Loucy (cell line): ENCODE results near the gene B4GALT2.

ENCODE experiments used
- H2AFZ ChIP-seq: fragments of 200-600 bp; sonication (generic); 2 replicates; pipeline ENCODE4 v1.6.0; 2016; ENCODE audit warnings: antibody characterized with exemption, mild to moderate bottlenecking, low read length, moderate library complexity
- H3F3A ChIP-seq: fragments of 200-600 bp; 2 replicates; pipeline ENCODE4 v1.6.0; 2016; ENCODE audit warnings: antibody characterized with exemption, low read depth, mild to moderate bottlenecking
- H3K27me3 ChIP-seq: fragments of 200-600 bp; sonication (generic); 2 replicates; pipeline ENCODE4 v1.6.1; 2014; ENCODE audit warnings: low read length, mild to moderate bottlenecking; ENCODE audit not compliant: insufficient read depth, poor library complexity, severe bottlenecking
- H3K36me3 ChIP-seq: fragments of 200-600 bp; sonication (generic); 2 replicates; pipeline ENCODE4 v1.6.1; 2016; ENCODE audit warnings: low read length; ENCODE audit not compliant: insufficient read depth
- H3K4me1 ChIP-seq: fragments of 200-600 bp; sonication (generic); 2 replicates; pipeline ENCODE4 v1.5.1; 2014; ENCODE audit warnings: low read length, mild to moderate bottlenecking; ENCODE audit not compliant: insufficient read depth, poor library complexity, severe bottlenecking
- H3K4me2 ChIP-seq: fragments of 200-600 bp; sonication (generic); 2 replicates; pipeline ENCODE4 v1.6.0; 2014; ENCODE audit warnings: antibody characterized with exemption, low read length, low read depth, mild to moderate bottlenecking; ENCODE audit not compliant: poor library complexity, severe bottlenecking
- H3K4me3 ChIP-seq: fragments of 200-600 bp; sonication (generic); 2 replicates; pipeline ENCODE4 v1.5.1; 2014; ENCODE audit warnings: low read length, mild to moderate bottlenecking, mixed read lengths; ENCODE audit not compliant: poor library complexity, severe bottlenecking
- H3K79me2 ChIP-seq: fragments of 200-600 bp; sonication (generic); 2 replicates; pipeline ENCODE4 v1.6.1; 2014; ENCODE audit warnings: low read length; ENCODE audit not compliant: insufficient read depth
- H3K9ac ChIP-seq: fragments of 200-600 bp; sonication (generic); 2 replicates; pipeline ENCODE4 v1.6.0; 2014; ENCODE audit warnings: mild to moderate bottlenecking, low read depth, low read length, moderate library complexity; ENCODE audit not compliant: poor library complexity, severe bottlenecking
- H3K9me2 ChIP-seq: fragments of 200-600 bp; sonication (generic); replicated peaks from 2 replicates; pipeline ENCODE4 v1.6.1; 2016; ENCODE audit warnings: low read depth, low read length, mixed read lengths
- H3K9me3 ChIP-seq: fragments of 200-600 bp; sonication (generic); 2 replicates; pipeline ENCODE4 v1.6.1; 2014; ENCODE audit warnings: mild to moderate bottlenecking, antibody characterized with exemption, low read length, low read depth; ENCODE audit not compliant: insufficient read depth
- H4K20me1 ChIP-seq: fragments of 200-600 bp; sonication (generic); 2 replicates; pipeline ENCODE4 v1.6.0; 2014; ENCODE audit warnings: antibody characterized with exemption, low read length, mild to moderate bottlenecking; ENCODE audit not compliant: insufficient read depth, poor library complexity, severe bottlenecking
- CTCF ChIP-seq: fragments of 200-600 bp; sonication (generic); conservative IDR thresholded peaks from 2 replicates; pipeline ENCODE4 v1.5.1; 2014; ENCODE audit warnings: mild to moderate bottlenecking, antibody characterized with exemption, low read length
- EZH2phosphoT487 ChIP-seq: fragments of 200-600 bp; IDR thresholded peaks from 2 replicates; pipeline ENCODE4 v1.6.1; 2018; ENCODE audit warnings: antibody characterized with exemption, mild to moderate bottlenecking, moderate library complexity, borderline replicate concordance

B4GALT2 gene

DNA sequence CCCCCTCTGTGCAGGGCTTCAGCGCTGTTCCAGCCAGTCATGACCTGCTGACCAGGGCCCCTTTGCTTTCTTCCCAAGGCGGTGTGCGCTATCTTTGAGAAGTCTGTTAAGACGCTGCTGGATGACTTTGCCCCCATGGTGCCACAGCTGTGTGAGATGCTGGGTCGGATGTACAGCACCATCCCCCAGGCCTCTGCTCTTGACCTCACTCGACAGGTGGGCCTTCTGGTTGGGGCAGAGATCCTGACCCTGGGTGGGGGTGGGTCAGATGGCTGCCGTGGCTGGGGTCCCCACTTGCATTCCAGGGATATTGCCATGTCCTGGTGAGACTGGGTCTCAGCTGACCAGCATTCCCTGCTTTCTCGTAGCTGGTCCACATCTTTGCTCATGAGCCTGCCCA is 18.2 kb upstream of the B4GALT2 start:
- H3K79me2 ChIP-seq = no peaks in the 10 kb centered on the region
- no peak overlapping the region for H2AFZ ChIP-seq
- H3K9me3 ChIP-seq = no peaks in the 10 kb centered on the region
- no peaks in the 10 kb centered on the region for H3K4me1 ChIP-seq
- no peak overlapping the region for H3K9ac ChIP-seq
- no peaks in the 10 kb centered on the region for H3K36me3 ChIP-seq
- no peaks in the 10 kb centered on the region for H3K9me2 ChIP-seq
- no peak overlapping the region for H3K4me2 ChIP-seq
- H4K20me1 ChIP-seq = no peaks in the 10 kb centered on the region
- H3K4me3 ChIP-seq = no peak overlapping the region
- H3F3A ChIP-seq = no peaks in the 10 kb centered on the region
- no peak for TF ChIP-seq EZH2phosphoT487
- TF ChIP-seq CTCF = no peak
- H3K27me3 ChIP-seq = no peaks in the 10 kb centered on the region

DNA sequence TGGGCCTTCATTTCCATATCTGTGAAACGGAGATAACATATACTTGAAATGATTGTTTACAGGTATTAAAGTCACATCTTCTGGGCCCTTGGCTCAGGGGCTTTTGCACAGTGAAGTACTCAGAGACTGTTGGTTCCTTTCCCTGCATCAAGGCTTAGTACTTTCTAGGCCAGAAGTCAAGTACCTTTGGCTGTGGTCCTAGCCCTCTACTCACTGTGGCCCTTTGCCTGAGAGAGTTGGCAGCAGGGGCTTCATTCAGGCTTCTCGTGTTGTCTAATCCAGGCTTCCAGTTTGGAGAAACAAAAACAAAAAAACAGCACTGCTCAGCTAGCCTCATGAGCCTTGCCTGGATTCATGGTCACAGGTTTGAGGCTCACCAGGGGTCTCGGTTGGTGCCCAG is 17.3 kb upstream of the B4GALT2 start:
- Histone ChIP-seq H3F3A (no peaks in the 10 kb centered on the region), H3K9ac (no peak overlapping the region), H3K4me3 (no peak overlapping the region), H3K27me3 (no peaks in the 10 kb centered on the region), H3K9me3 (no peaks in the 10 kb centered on the region), H4K20me1 (no peaks in the 10 kb centered on the region), H3K4me2 (no peak overlapping the region), H3K36me3 (no peaks in the 10 kb centered on the region), H3K9me2 (no peaks in the 10 kb centered on the region), H2AFZ (no peak overlapping the region), H3K79me2 (no peaks in the 10 kb centered on the region), H3K4me1 (no peaks in the 10 kb centered on the region)
- TF ChIP-seq EZH2phosphoT487 = no peak
- TF ChIP-seq CTCF = no peak

GRCh38 chr1:43962324-43962723 is 16.7 kb upstream of the B4GALT2 start:
- no peak overlapping the region for H3K4me3 ChIP-seq

More at GRCh38 chr1:43962324-43962723, 16.7 kb upstream of the B4GALT2 start:
- Histone ChIP-seq H3K4me2 (no peak overlapping the region), H3F3A (no peaks in the 10 kb centered on the region), H3K4me1 (no peaks in the 10 kb centered on the region), H3K27me3 (no peaks in the 10 kb centered on the region), H3K9me3 (no peaks in the 10 kb centered on the region), H3K9me2 (no peaks in the 10 kb centered on the region), H2AFZ (no peak overlapping the region), H3K9ac (no peak overlapping the region), H3K79me2 (no peaks in the 10 kb centered on the region), H4K20me1 (no peaks in the 10 kb centered on the region), H3K36me3 (no peaks in the 10 kb centered on the region)
- TF ChIP-seq EZH2phosphoT487 = no peak
- TF ChIP-seq CTCF = no peak
